Activated CD4-positive, alpha-beta memory T cell treated with anti-CD3 and anti-CD28 coated beads, Interleukin-2, amount 10 ng/mL, durations not matched to agents 7 days and 5 days (primary cell): Measurements from ENCODE around the gene MAST3. TPM values are rescaled to one million over a fixed set of nuclear protein-coding genes. Genes with fewer than 3 reads are reported as not detected.
A peak's percentile ranks its signal among the peaks of the same experiment; 100 is the strongest.
"Not testable (repeated sequence)": the region's sequence is repeated elsewhere in the genome, so short reads cannot be mapped to it uniquely, and the experiment has no call there.

ENCODE experiments used
- CTCF ChIA-PET: fragments of 350-600 bp; sonication (Branson Sonifier 250); formaldehyde crosslinking; loops from one replicate; lab custom pipeline; 2021; ENCODE audit warnings: antibody characterized with exemption, inconsistent platforms; lab: Charles Lee
- POLR2A ChIA-PET: fragments of 350-600 bp; sonication (Branson Sonifier 250); formaldehyde crosslinking; loops from one replicate; lab custom pipeline; 2021; ENCODE audit warnings: antibody characterized with exemption; lab: Charles Lee
- DNase-seq: peaks from one replicate; pipeline ENCODE4 v3.0.0-alpha.2; 2020
- H3K27ac Mint-ChIP-seq: one replicate; pipeline ENCODE4 v1.8.0; 2021; ENCODE audit warnings: mild to moderate bottlenecking, mixed read lengths
- H3K27me3 Mint-ChIP-seq: one replicate; pipeline ENCODE4 v1.8.0; 2021; ENCODE audit warnings: mixed read lengths
- H3K36me3 Mint-ChIP-seq: one replicate; pipeline ENCODE4 v1.8.0; 2021; ENCODE audit warnings: low read depth, mixed read lengths
- H3K4me1 Mint-ChIP-seq: one replicate; pipeline ENCODE4 v1.8.0; 2021; ENCODE audit warnings: mixed read lengths
- H3K4me3 Mint-ChIP-seq: one replicate; pipeline ENCODE4 v1.8.0; 2021; ENCODE audit warnings: mild to moderate bottlenecking, mixed read lengths
- H3K9me3 Mint-ChIP-seq: one replicate; pipeline ENCODE4 v1.8.0; 2021; ENCODE audit warnings: mixed read lengths
- total RNA-seq, 2 experiments: library from RNA; stranded (reverse); gene quantifications; one replicate each; pipeline ENCODE4 v1.2.3, GENCODE V29; 2021

Gene MAST3
- total RNA-seq, 2 experiments from 2014 or later: 29.2 to 29.9 TPM

DNA sequence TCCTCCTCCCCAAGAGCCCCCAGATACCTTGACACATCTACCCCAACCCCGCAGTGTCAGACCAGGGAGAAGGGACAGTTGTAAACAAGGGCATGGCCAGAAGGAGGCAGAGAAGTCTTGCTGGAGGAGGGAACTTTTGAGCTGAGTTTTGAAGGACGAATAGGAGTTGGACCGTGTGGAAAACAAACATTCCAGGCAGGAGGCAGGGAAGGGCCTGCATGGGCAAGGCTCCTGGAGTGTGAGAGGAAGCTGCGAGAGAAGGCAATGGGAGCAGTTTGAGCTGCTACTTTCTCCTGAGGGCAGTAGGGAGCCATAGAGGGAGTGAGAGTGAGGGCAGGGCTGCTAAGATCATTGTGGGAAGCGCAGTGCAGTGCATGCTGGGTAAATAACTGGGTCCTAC, 34.1 kb upstream of the MAST3 start:
- peak; percentile 37 for DNase-seq
- POLR2A ChIA-PET: interaction anchor here (1.0 kb wide), 1 partner anchor 55 kb away, joined by 3 read pairs; no protein-coding TSS in a partner anchor
- no peaks in the 10 kb centered on the region for H3K27me3 Mint-ChIP-seq
- peaks cover 6% of the 10 kb centered on the region for H3K4me1 Mint-ChIP-seq
- no peaks in the 10 kb centered on the region for H3K9me3 Mint-ChIP-seq
- CTCF ChIA-PET: interaction anchor here (1.0 to 1.3 kb wide), 2 partner anchors 36 to 56 kb away, joined by 3 read pairs; partner anchors contain the start of gene ARRDC2
- H3K4me3 Mint-ChIP-seq: no peak overlapping the region
- H3K27ac Mint-ChIP-seq: no peak overlapping the region
- peaks cover 37% of the 10 kb centered on the region for H3K36me3 Mint-ChIP-seq

DNA sequence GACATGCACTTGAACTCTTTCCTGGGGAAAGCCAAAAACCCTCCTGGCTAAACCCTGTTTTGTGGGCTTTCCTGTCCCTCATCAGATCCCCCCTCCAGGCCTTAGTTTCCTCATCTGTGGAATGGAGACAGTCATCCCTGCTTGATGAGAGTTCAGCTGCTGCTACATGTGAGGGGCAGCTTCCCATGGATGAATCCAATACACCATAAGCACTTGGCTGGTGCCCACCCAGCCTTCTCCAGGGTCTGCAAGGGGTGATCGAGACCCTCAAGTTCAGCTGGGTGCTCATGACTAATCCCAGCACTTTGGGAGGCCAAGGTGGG, 32.4 kb upstream of the MAST3 start:
- no peaks in the 10 kb centered on the region for H3K9me3 Mint-ChIP-seq
- DNase-seq: no peak
- H3K4me1 Mint-ChIP-seq: peaks cover 2% of the 10 kb centered on the region
- no peak overlapping the region for H3K4me3 Mint-ChIP-seq
- H3K27ac Mint-ChIP-seq: no peak overlapping the region
- ChIA-PET POLR2A (no interaction called here), CTCF (interaction anchor here (0.9 kb wide), 1 partner anchor 58 kb away, joined by 3 read pairs; no protein-coding TSS in a partner anchor)
- no peaks in the 10 kb centered on the region for H3K27me3 Mint-ChIP-seq
- H3K36me3 Mint-ChIP-seq: peaks cover 38% of the 10 kb centered on the region

DNA sequence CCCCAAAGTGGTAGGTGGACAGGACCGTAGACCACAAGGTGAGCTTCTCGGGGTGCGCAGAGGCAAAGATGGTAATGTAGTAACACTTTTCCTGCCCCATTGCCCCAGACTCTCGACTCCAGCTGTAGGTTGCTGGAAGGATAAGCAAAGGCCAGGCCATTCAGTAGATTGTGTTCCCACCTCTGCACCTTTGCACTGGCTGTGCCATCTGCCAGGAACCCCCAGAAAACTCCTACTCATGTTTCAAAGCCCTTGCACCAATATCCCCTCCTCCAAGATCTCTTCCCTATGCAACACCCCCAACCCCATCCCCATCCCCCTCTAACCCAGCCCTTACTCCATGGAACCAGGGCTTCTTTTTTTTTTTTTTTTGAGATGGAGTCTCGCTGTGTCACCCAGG, 29.2 kb upstream of the MAST3 start:
- POLR2A ChIA-PET: no interaction called here
- H3K4me1 Mint-ChIP-seq: peaks cover 5% of the 10 kb centered on the region
- no peaks in the 10 kb centered on the region for H3K9me3 Mint-ChIP-seq
- H3K27me3 Mint-ChIP-seq: no peaks in the 10 kb centered on the region
- CTCF ChIA-PET: no interaction called here
- DNase-seq: no peak
- H3K27ac Mint-ChIP-seq: no peak overlapping the region
- no peak overlapping the region for H3K4me3 Mint-ChIP-seq
- H3K36me3 Mint-ChIP-seq: peaks cover 38% of the 10 kb centered on the region

DNA sequence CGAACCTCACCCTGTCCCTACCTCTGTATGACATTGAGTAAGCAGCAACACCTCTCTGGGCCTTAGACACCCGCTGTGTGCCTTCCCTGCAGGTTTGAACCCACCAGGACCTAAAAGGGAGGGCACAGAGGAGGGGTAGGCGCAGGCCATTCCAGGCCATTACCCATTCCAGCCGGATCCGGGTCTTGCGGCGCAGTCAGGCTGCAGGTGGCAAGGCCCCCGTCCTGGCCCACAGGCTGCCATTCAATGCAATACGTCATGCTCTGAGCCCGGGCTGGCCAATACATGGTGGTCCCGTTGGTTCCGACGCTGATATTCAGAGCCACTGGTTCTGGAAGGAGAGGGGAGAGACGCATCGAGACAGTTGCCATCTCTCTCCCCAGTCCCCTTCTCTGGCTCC, 28.2 kb upstream of the MAST3 start:
- H3K4me1 Mint-ChIP-seq: peaks cover 14% of the 10 kb centered on the region
- CTCF ChIA-PET: no interaction called here
- no peaks in the 10 kb centered on the region for H3K9me3 Mint-ChIP-seq
- POLR2A ChIA-PET: no interaction called here
- no peak overlapping the region for H3K4me3 Mint-ChIP-seq
- H3K27me3 Mint-ChIP-seq: no peaks in the 10 kb centered on the region
- no peak overlapping the region for H3K27ac Mint-ChIP-seq
- H3K36me3 Mint-ChIP-seq: peaks cover 40% of the 10 kb centered on the region
- DNase-seq: no peak

DNA sequence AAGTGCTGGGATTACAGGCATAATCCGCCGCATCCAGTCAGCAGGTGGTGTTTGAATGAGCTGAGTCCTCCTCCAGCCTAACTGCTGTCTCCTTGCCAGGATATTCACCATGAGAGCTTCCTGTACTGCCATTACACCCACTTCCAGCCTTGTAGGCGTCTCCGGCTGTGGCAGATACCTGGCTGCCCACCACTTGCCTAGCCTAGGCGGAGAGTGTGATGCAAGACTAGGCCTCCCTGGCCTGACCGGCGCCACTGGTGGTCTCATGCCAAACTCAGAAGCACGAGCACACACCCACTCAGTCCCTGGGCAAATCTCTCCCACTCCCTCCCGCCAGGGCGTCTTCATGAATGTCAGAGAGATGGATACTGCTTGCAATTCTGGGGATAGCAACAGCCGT, 27.4 kb upstream of the MAST3 start:
- H3K9me3 Mint-ChIP-seq: no peaks in the 10 kb centered on the region
- CTCF ChIA-PET: no interaction called here
- H3K27ac Mint-ChIP-seq: no peak overlapping the region
- H3K4me3 Mint-ChIP-seq: no peak overlapping the region
- peaks cover 14% of the 10 kb centered on the region for H3K4me1 Mint-ChIP-seq
- POLR2A ChIA-PET: no interaction called here
- peaks cover 34% of the 10 kb centered on the region for H3K36me3 Mint-ChIP-seq
- no peaks in the 10 kb centered on the region for H3K27me3 Mint-ChIP-seq
- no peak for DNase-seq

DNA sequence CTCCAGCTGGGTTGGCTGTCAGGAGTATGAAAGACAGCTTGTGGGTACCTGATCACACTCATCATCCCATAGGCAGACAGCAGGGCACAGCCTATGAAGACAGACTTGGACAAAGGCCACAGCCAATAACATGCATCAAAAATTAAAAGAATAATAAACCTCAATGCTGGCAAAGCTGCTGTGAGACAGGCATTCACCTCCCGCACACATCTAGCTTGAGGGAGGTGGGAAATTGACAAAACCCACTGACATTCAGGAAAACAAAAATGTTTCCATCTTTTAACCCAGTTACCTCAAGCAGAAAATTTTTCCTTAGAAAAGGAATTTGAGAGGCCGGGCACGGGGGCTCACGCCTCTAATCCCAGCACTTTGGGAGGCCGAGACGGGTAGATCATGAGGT, 25.2 kb upstream of the MAST3 start:
- CTCF ChIA-PET: interaction anchor here (0.7 kb wide), 1 partner anchor 207 kb away, joined by 3 read pairs; no protein-coding TSS in a partner anchor
- POLR2A ChIA-PET: no interaction called here

DNA sequence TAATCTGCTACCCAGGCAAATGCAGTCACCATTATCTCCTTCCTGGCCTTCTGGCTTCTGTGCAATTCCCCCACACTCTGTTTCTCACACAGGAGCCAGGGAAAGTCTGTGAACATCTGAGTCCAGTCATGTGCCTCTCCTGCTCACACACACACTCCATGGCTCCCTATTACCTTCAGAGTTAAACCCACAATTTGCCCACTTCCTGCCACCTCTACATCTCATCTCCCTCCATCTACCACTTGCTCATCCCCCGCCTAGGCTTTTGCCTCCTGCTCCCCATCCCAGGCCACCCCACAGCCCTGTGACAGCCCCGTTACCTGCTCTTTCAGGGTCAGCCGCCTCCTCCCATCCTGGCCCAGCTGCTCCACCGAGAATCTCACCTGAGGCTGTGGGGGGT, 24.4 kb upstream of the MAST3 start:
- Mint-ChIP-seq H3K9me3 (no peaks in the 10 kb centered on the region), H3K4me3 (no peak overlapping the region), H3K27ac (peak overlapping the region; percentile 43), H3K4me1 (peaks cover 16% of the 10 kb centered on the region), H3K36me3 (peaks cover 45% of the 10 kb centered on the region), H3K27me3 (no peaks in the 10 kb centered on the region)
- POLR2A ChIA-PET: no interaction called here
- CTCF ChIA-PET: no interaction called here
- DNase-seq: peak; percentile 30

More for the DNA sequence above, 25.2 kb upstream of the MAST3 start:
- Mint-ChIP-seq H3K4me3 (no peak overlapping the region), H3K4me1 (peaks cover 16% of the 10 kb centered on the region), H3K27me3 (no peaks in the 10 kb centered on the region), H3K36me3 (peaks cover 40% of the 10 kb centered on the region), H3K27ac (no peak overlapping the region), H3K9me3 (no peaks in the 10 kb centered on the region)
- no peak for DNase-seq

DNA sequence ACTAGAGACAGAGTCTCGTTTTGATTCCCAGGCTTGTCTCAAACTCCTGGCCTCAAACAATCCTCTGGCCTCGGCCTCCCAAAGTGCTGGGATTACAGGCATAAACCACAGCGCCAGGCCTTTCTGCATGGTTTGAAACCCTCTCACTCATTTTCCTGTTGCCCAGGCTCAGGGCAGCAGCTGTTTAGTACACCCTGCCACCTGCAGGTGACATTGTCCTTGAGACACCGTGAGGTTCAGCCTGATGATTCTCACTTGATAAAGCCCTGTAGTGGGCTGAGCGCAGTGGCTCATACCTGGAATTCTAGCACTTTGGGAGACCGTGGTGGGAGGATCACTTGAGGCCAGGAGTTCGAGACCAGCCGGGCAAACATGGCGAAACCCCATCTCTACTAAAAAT, 23.4 kb upstream of the MAST3 start:
- DNase-seq: no peak
- ChIA-PET POLR2A (no interaction called here), CTCF (no interaction called here)
- Mint-ChIP-seq H3K36me3 (peaks cover 39% of the 10 kb centered on the region), H3K4me3 (no peak overlapping the region), H3K4me1 (peaks cover 16% of the 10 kb centered on the region), H3K9me3 (no peaks in the 10 kb centered on the region), H3K27ac (peak overlapping the region; percentile 6), H3K27me3 (no peaks in the 10 kb centered on the region)

DNA sequence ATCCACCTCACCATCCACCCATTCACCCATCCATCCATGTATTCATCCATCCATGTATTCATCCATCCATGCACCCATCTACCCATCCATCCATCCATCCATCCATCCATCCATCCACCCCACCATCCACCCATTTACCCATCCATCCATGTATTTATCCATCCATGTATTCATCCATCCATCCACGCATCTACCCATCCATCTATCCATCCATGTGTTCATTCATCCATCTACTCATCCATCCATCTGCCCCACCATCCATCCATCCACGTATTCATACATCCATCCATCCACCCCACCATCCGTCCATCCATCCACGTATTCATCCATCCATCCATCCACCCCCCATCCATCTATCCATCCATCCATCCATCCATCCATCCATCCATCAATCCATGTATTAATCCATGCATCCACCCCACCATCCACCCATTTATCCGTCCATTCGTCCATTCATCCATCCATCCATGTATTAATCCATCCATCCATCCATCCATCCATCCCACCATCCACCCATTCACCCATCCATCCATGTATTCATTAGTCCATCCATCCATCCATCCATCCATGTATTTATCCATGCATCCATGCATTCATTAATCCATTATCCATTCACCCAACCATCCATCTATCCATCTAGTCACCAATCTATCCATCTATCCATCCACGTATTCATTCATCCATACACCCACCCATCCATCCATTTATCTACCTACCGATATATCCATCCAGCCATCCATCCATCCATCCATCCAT, 13.5 kb upstream of the MAST3 start:
- no peak for DNase-seq
- POLR2A ChIA-PET: no interaction called here
- H3K4me1 Mint-ChIP-seq: peaks cover 54% of the 10 kb centered on the region
- H3K4me3 Mint-ChIP-seq: peak overlapping the region; percentile 97
- H3K9me3 Mint-ChIP-seq: peaks cover 4% of the 10 kb centered on the region
- CTCF ChIA-PET: no interaction called here
- peaks cover 45% of the 10 kb centered on the region for H3K36me3 Mint-ChIP-seq
- H3K27me3 Mint-ChIP-seq: no peaks in the 10 kb centered on the region
- no peak overlapping the region for H3K27ac Mint-ChIP-seq

DNA sequence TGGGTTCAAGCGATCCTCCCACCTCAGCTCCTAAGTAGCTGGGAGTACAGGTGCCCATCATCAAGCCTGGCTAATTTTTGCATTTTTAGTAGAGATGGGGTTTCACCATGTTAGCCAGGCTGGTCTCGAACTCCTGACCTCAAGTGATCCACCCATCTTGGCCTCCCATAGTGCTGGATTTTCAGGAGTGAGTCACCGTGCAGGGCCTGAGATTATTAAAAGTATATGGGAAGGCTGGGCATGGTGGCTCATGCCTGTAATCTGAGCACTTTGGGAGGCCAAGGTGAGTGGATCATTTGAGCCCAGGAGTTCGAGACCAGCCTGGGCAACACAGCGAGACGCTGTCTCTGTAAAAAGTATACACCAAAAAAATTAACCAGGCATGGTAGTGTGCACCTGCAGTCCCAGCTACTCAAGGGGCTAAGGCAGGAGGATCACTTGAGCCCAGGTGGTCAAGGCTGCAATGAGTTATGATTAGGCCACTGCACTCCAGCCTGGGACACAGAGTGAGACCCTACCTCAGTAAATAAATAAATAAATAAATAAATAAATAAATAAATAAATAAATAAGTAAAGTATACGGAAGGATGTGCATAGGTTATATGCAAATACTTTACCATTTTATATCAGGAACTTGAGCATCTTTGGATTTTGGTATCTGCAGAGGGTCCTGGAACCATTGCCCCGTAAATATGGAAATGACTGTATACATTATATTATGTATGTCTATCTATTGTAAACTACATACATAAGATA, 11.7 kb upstream of the MAST3 start:
- ChIA-PET CTCF (interaction anchor here (1.2 to 2.0 kb wide), 5 partner anchors 25 to 67 kb away, joined by 3 to 6 read pairs (median 4); partner anchors contain the start of gene PIK3R2), POLR2A (interaction anchor here (1.1 to 3.2 kb wide), 10 partner anchors 12 to 194 kb away, joined by 3 to 23 read pairs (median 8); partner anchors contain the start of gene MAST3)
- Mint-ChIP-seq H3K27ac (peak overlapping the region; percentile 98), H3K9me3 (peaks cover 4% of the 10 kb centered on the region), H3K4me1 (peaks cover 66% of the 10 kb centered on the region), H3K36me3 (peaks cover 31% of the 10 kb centered on the region), H3K27me3 (no peaks in the 10 kb centered on the region), H3K4me3 (peak overlapping the region; percentile 97)
- no peak for DNase-seq

DNA sequence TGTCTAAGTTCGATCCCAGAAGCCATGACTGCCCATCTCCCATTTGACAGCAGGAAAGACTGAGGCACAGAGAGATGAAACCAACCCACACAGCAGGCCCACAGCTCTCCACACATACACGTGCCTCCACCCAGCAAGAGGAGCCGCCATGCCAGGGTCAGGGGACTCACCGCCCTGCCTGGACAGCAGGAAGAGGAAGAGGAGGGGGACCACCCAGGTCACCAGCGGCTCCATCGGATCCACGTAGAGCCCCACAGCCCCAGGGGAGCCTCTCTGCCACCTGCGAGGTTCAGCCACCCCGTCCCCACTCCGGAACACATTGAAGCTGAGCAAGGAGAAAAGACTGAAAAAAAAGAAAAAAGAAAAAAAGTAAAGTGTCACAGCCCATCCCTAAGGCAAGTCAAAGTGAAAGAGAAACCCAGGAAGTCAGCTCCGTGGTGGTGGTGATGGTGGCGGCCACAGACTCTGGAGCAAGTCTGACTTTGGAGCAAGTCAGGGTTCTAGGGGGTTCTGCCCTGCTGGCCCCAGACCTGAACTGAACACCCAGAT, 10.9 kb upstream of the MAST3 start, which contains the start of gene IL12RB1:
Gene IL12RB1 (minus strand): TSS at position 345 of the 549 bp plus-strand sequence. CDS start 111 bp downstream, at position 234.
- H3K9me3 Mint-ChIP-seq: peaks cover 4% of the 10 kb centered on the region
- peaks cover 74% of the 10 kb centered on the region for H3K4me1 Mint-ChIP-seq
- no peaks in the 10 kb centered on the region for H3K27me3 Mint-ChIP-seq
- peaks cover 28% of the 10 kb centered on the region for H3K36me3 Mint-ChIP-seq
- peak within 1 kb of the TSS; percentile 97 for H3K4me3 Mint-ChIP-seq
- H3K27ac Mint-ChIP-seq: peak within 1 kb of the TSS; percentile 98
- ChIA-PET CTCF (interaction anchor here (1.2 to 2.0 kb wide), 5 partner anchors 25 to 66 kb away, joined by 3 to 6 read pairs (median 4); partner anchors contain the start of gene PIK3R2), POLR2A (interaction anchor here (0.9 to 3.2 kb wide), 16 partner anchors 11 to 832 kb away, joined by 3 to 23 read pairs (median 3); partner anchors contain the start of genes COPE, DDX49, IFI30 and MAST3)
- DNase-seq: peak; percentile 83

DNA sequence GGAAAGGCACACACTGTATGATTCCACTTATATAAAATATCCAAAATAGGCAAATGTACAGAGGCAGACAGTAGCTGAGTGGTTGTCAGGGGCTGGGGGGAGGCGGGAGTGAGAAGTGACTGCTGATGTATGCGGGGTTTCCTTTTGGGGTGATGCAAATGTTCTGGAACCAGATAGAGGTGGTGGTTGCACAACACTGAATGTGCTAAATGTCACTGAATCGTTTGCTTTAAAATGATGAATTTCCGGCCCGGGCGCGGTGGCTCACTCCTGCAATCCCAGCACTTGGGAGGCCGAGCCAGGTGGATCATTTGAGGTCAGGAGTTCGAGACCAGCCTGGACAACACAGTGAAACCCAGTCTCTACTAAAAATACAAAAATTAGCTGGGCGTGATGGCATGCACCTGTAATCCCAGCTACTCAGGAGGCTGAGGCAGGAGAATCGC, 8.5 kb upstream of the MAST3 start:
- peaks cover 74% of the 10 kb centered on the region for H3K4me1 Mint-ChIP-seq
- CTCF ChIA-PET: interaction anchor here (0.9 kb wide), 1 partner anchor 9 kb away, joined by 5 read pairs; the partner anchor contains the start of gene MAST3
- not testable (repeated sequence) for H3K27me3 Mint-ChIP-seq, H3K9me3 Mint-ChIP-seq, H3K36me3 Mint-ChIP-seq
- H3K27ac Mint-ChIP-seq: peak overlapping the region; percentile 98
- peak; percentile 73 for DNase-seq
- POLR2A ChIA-PET: interaction anchor here (0.7 to 3.2 kb wide), 12 partner anchors 9 to 1013 kb away, joined by 3 to 23 read pairs (median 3); partner anchors contain the start of gene MAST3
- peak overlapping the region; percentile 5 for H3K4me3 Mint-ChIP-seq
